Endothelial cell (in vitro differentiated cells): Measurements from ENCODE around the gene CPO. TPM values are rescaled to one million over a fixed set of nuclear protein-coding genes. Genes with fewer than 3 reads are reported as not detected.

Experiments used
- DNase-seq: peaks from one replicate; pipeline ENCODE4 v3.0.0; 2021; ENCODE audit warnings: low spot score
- H3K27ac Mint-ChIP-seq: one replicate; pipeline ENCODE4 v1.8.0; 2021; ENCODE audit warnings: mixed read lengths, inconsistent platforms; ENCODE audit not compliant: unreplicated experiment
- H3K27me3 Mint-ChIP-seq: one replicate; pipeline ENCODE4 v1.8.0; 2021; ENCODE audit warnings: mild to moderate bottlenecking, moderate library complexity, mixed read lengths, inconsistent platforms; ENCODE audit not compliant: unreplicated experiment
- H3K36me3 Mint-ChIP-seq: one replicate; pipeline ENCODE4 v1.8.0; 2021; ENCODE audit warnings: mild to moderate bottlenecking, low read depth, mixed read lengths, inconsistent platforms; ENCODE audit not compliant: unreplicated experiment
- H3K4me1 Mint-ChIP-seq: one replicate; pipeline ENCODE4 v1.8.0; 2021; ENCODE audit warnings: mild to moderate bottlenecking, mixed read lengths, inconsistent platforms; ENCODE audit not compliant: unreplicated experiment
- H3K4me3 Mint-ChIP-seq: one replicate; pipeline ENCODE4 v1.8.0; 2021; ENCODE audit warnings: mild to moderate bottlenecking, mixed read lengths, inconsistent platforms; ENCODE audit not compliant: unreplicated experiment
- H3K9me3 Mint-ChIP-seq: one replicate; pipeline ENCODE4 v1.8.0; 2021; ENCODE audit warnings: mixed read lengths, inconsistent platforms; ENCODE audit not compliant: unreplicated experiment
- total RNA-seq: library from RNA; stranded (reverse); fragmentation: NEBNext Ultra II Directional; extraction: Animal tissue kit (Norgen Biotek cat#: 25700); gene quantifications from one replicate; pipeline ENCODE4 v1.2.1, GENCODE V29; 2021; ENCODE audit not compliant: unreplicated experiment
- TF ChIP-seq, protein P1 (sequence below): fragments of 200-600 bp; sonication (generic); IDR thresholded peaks from one replicate; pipeline ENCODE4 v1.5.0; 2021; ENCODE audit warnings: antibody characterized with exemption; ENCODE audit not compliant: unreplicated experiment

Gene CPO
- total RNA-seq, 1 donor from 2014 or later: not detected

DNA sequence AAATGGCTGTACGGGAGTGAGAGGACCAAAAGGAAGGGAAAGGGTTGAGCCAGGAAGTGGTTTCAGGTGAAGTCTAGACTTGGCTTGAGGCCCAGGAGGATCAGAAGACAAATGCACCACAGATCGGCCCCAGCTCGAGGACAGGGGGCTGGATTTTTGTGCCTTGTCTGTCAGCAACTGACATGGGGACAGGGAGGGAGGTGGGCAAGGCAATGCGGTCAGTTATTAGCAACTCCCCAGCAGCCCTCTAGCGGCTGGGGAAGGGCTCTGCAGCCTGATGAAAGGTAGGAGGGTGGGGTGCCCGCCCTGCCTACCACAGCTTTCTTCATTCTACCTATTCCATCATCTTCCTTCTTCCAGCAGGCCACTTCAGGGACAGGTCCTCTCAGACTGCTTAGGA is 50.0 kb downstream of the CPO start:
- DNase-seq: peak; percentile 32
- TF ChIP-seq, protein P1, sequence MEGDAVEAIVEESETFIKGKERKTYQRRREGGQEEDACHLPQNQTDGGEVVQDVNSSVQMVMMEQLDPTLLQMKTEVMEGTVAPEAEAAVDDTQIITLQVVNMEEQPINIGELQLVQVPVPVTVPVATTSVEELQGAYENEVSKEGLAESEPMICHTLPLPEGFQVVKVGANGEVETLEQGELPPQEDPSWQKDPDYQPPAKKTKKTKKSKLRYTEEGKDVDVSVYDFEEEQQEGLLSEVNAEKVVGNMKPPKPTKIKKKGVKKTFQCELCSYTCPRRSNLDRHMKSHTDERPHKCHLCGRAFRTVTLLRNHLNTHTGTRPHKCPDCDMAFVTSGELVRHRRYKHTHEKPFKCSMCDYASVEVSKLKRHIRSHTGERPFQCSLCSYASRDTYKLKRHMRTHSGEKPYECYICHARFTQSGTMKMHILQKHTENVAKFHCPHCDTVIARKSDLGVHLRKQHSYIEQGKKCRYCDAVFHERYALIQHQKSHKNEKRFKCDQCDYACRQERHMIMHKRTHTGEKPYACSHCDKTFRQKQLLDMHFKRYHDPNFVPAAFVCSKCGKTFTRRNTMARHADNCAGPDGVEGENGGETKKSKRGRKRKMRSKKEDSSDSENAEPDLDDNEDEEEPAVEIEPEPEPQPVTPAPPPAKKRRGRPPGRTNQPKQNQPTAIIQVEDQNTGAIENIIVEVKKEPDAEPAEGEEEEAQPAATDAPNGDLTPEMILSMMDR: peak; percentile 82
- H3K36me3 Mint-ChIP-seq: no peaks in the 10 kb centered on the region

GRCh38 chr2:206990360-206990759 is 51.0 kb downstream of the CPO start:
- DNase-seq: no peak
- peaks cover 5% of the 10 kb centered on the region for H3K4me1 Mint-ChIP-seq
- no peaks in the 10 kb centered on the region for H3K9me3 Mint-ChIP-seq
- no peaks in the 10 kb centered on the region for H3K36me3 Mint-ChIP-seq
- no peaks in the 10 kb centered on the region for H3K27me3 Mint-ChIP-seq
- H3K4me3 Mint-ChIP-seq: no peak overlapping the region
- TF ChIP-seq, protein P1: no peak
- no peak overlapping the region for H3K27ac Mint-ChIP-seq

More for the DNA sequence above, 50.0 kb downstream of the CPO start:
- Mint-ChIP-seq H3K4me3 (no peak overlapping the region), H3K27me3 (no peaks in the 10 kb centered on the region), H3K4me1 (peaks cover 9% of the 10 kb centered on the region), H3K27ac (no peak overlapping the region), H3K9me3 (no peaks in the 10 kb centered on the region)

- Mint-ChIP-seq H3K27ac (no peak overlapping the region), H3K4me1 (peaks cover 5% of the 10 kb centered on the region), H3K9me3 (no peaks in the 10 kb centered on the region), H3K4me3 (no peak overlapping the region), H3K27me3 (no peaks in the 10 kb centered on the region), H3K36me3 (no peaks in the 10 kb centered on the region)
- no peak for DNase-seq
- TF ChIP-seq, protein P1: no peak
Measured at GRCh38 chr2:206991070-206991469, 51.8 kb downstream of the CPO start.

DNA sequence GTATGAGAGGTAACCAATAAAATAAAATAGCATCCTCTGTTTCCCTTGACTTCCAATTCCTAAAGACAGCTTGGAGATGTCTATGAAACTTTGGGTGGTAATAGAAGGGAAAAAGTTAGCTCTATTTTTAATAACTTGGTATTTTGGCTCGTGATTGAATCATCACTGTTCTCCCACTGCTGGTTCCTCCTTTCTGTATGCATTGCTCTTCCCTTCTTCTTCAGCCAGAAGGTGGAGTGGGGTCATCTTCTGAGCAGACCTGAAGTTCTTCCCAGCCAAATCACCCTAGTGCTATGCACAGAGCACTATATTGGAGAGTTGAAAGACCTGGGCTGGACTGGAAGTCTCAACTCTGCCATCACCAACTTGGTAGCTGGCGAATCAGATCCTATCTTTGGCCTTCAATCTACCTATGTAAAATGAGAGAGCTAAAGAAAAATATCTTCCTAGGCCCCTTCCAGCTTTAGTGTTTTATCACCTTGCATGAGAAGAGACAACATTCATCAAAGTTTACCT is 54.1 kb downstream of the CPO start:
- H3K27me3 Mint-ChIP-seq: no peaks in the 10 kb centered on the region
- TF ChIP-seq, protein P1: no peak

DNA sequence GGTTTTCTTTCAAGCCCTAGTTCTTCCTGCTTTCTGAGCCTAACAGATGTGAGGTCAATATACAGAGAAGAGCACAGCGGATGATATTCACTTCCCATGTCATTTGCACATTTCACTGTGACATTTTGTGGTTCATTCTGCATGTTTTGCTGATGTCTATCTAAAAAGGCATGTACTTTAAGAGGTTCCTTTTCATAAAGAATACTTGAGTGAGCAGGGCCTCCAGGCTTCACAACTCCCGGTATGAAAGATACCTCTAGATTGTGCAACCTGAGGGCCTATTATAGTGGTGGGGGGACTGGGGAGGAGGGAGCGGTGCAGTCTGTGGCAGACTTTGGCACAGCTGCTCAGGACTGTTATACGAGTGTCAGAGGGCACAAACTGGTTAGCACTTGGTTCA is 54.6 kb downstream of the CPO start:
- H3K36me3 Mint-ChIP-seq: peaks cover 4% of the 10 kb centered on the region
- TF ChIP-seq, protein P1: no peak
- no peak for DNase-seq
- H3K4me3 Mint-ChIP-seq: no peak overlapping the region
- H3K4me1 Mint-ChIP-seq: peaks cover 3% of the 10 kb centered on the region
- peaks cover 5% of the 10 kb centered on the region for H3K9me3 Mint-ChIP-seq
- H3K27me3 Mint-ChIP-seq: no peaks in the 10 kb centered on the region
- no peak overlapping the region for H3K27ac Mint-ChIP-seq

More for the DNA sequence above, 54.1 kb downstream of the CPO start:
- no peak for DNase-seq
- Mint-ChIP-seq H3K4me1 (peaks cover 5% of the 10 kb centered on the region), H3K36me3 (peaks cover 4% of the 10 kb centered on the region), H3K4me3 (no peak overlapping the region), H3K9me3 (peaks cover 5% of the 10 kb centered on the region), H3K27ac (no peak overlapping the region)
